Measurements from ENCODE around the gene HOOK1. TPM values are rescaled to one million over a fixed set of nuclear protein-coding genes. Genes with fewer than 3 reads are reported as not detected.

The HOOK1 gene
- 3.6 and 4.2 TPM in 2 replicates for total RNA-seq

DNA sequence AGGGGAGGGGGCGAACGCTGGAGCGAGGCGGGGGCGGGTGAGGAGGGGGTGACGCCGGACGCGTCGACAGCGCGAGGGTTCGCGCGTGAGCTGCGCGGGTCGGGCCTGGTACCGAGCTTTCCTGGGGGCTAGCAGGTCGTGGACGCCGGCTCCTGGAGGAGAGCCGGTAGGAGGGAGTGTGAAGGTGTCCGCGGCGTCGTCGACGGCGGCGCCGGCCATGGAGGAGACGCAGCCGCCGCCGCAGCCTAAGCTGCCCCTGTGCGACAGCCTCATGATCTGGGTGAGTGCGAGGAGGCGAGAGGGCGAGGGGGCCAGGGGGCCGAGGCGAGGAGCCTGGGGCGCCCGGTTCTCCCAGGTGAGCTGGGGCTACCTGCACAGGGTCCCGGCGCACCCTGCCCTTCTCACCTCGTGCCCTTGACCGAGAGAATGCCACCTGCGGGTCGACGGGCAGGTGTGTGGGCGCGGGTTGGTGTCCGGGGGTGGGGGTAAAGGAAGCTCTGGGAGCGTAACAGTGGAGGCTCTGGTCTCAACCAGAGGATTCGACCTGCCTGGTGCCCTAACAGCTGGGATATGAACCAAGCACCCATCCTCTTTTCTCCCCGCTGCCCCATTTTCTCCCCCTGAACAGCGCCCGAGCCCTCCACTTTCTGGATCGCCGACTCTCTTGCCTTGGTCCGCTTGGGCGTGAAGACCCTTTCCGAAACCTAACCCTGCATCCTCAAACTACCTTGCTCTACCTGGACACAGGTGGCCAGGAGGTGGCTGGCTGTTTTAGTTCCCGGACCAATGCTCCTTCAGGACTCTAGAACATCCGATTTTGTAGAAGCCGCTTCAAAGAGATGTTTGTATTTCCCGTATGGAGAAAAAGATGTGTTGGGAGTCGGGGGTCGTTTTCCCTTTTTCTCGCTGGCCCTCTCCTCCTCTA, at the start of gene HOOK1:
HOOK1 (plus strand) TSS at position 49 of the 925 bp plus-strand sequence; CDS start at position 218, 169 bp downstream.
- no peak for DNase-seq (ENCODE audit: low read depth)
- H3K4me3 ChIP-seq (ENCODE audit: low read depth, low read length) = peak within 1 kb of the TSS; percentile 97
- no peak for TF ChIP-seq CTCF (conservative IDR thresholded peaks at IDR 0.05; ENCODE audit: low read depth, low read length)

DNA sequence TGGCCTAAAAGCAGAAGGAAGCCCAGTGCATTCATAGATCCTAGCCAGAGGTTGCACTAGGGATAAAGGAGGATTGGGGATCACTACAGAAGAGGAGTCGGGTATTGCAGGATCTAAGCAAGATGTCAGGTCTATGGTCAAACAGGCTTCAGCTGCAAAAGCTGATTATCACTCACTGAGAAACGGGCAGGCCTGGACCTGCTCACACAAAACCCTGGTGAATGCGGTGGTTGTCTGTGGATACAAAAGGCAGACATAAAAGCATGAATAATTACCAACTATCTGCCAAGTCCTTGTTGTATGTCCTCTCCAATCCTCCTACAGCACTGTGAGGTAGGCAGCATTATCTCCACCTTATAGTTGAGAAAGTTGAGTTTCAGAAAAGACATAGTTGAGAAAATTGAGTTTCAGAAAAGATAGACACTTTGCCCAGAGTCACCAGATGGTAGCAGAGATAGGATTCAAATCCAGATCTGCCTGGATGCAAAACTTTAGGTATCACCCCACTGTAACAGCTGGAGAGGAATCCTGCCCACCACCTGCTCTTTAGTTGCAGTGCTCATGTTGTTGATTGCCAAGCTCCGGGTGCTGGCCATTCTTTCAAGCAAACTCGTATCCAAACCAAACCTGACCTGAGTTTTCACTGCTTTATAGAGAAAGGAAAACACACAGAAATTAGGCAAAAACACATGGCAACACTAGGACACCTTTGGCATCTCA, 49.6 kb upstream of the HOOK1 start:
- no peak for DNase-seq (ENCODE audit: low read depth)
- no peak for TF ChIP-seq CTCF (conservative IDR thresholded peaks at IDR 0.05; ENCODE audit: low read depth, low read length)
- no peak overlapping the region for H3K4me3 ChIP-seq (ENCODE audit: low read depth, low read length)

DNA sequence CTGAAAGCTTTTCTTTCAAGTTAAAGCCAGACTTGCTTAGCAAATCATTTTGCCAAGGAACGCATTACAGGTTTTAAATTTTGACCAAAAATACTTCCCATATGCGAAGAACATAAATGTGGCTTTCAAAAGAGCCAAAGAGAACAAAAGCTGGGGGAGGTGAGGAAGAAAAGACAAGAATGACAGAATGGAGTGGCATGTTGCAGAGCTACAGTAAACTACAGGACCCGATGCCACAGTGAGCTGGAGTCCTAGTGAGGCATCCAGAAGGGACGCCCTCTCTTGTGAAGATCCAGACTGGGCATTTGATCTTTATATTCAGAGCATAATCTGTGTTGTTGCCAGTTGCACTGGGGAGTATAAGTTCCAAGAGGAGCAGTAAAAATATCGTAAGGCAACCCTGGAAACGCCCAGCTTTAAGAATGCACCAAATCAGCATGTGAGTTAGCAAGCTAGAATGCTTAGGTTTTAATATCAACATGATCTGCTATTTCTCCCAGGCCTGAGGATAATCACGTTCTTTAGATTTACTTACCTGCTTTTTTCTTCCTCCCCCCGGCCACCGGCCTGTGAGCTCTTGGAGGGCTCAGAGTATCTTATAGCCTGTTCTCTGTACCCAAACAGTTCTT, 48.4 kb upstream of the HOOK1 start:
- TF ChIP-seq CTCF (conservative IDR thresholded peaks at IDR 0.05; ENCODE audit: low read depth, low read length) = no peak
- DNase-seq (ENCODE audit: low read depth) = no peak
- H3K4me3 ChIP-seq (ENCODE audit: low read depth, low read length) = no peak overlapping the region

DNA sequence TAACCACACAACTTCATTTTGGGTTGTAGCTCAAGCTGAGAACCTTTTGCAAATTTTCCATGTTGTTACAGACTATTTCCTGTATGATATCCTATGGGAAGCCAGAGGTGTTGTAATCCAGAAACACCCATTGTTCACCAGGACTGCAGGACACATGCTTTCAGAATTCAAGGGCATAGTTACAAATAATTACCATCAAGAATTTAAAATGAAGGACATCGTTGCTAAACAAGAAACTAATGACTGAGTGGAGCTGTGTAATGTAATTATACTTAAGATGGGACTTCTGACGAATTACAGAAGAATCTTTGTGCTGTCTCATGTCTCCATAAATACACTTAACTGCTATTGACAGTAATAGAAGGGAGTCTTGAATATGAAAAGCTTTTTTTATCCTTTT, 47.6 kb upstream of the HOOK1 start:
- DNase-seq (ENCODE audit: low read depth) = no peak
- H3K4me3 ChIP-seq (ENCODE audit: low read depth, low read length) = no peak overlapping the region
- no peak for TF ChIP-seq CTCF (conservative IDR thresholded peaks at IDR 0.05; ENCODE audit: low read depth, low read length)

GRCh38 chr1:59768792-59769735, 45.7 kb upstream of the HOOK1 start:
- no peak overlapping the region for H3K4me3 ChIP-seq (ENCODE audit: low read depth, low read length)
- no peak for TF ChIP-seq CTCF (conservative IDR thresholded peaks at IDR 0.05; ENCODE audit: low read depth, low read length)
- DNase-seq (ENCODE audit: low read depth) = no peak

DNA sequence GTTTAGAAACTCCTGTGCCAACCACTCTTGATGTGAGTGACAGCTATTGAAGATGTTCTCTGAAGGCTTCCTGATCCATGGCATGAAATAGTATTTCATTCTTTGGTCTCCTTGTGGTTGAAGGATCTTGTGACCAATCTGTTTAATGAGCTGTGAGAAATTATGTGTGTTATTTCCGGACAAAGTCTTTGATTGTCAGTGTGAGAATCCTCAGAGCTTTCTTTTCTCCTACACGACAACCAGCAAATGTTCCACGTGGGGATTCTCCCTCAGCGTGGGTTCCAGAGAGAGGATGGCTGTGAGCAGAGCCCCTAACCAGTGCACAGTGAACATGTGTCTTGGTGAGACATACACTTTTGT, 45.0 kb upstream of the HOOK1 start:
- H3K4me3 ChIP-seq (ENCODE audit: low read depth, low read length) = no peak overlapping the region
- DNase-seq (ENCODE audit: low read depth) = peak; percentile 16
- TF ChIP-seq CTCF (conservative IDR thresholded peaks at IDR 0.05; ENCODE audit: low read depth, low read length) = no peak

Measured in epithelial cell of proximal tubule (primary cell).